ENCODE data around the gene GLT8D1. TPM values are rescaled to one million over a fixed set of nuclear protein-coding genes. Genes with fewer than 3 reads are reported as not detected.

GLT8D1 gene
- total and polyA plus RNA-seq, 7 experiments from 2014 or later: 18.9 to 80.9 (median 45.9) TPM

DNA sequence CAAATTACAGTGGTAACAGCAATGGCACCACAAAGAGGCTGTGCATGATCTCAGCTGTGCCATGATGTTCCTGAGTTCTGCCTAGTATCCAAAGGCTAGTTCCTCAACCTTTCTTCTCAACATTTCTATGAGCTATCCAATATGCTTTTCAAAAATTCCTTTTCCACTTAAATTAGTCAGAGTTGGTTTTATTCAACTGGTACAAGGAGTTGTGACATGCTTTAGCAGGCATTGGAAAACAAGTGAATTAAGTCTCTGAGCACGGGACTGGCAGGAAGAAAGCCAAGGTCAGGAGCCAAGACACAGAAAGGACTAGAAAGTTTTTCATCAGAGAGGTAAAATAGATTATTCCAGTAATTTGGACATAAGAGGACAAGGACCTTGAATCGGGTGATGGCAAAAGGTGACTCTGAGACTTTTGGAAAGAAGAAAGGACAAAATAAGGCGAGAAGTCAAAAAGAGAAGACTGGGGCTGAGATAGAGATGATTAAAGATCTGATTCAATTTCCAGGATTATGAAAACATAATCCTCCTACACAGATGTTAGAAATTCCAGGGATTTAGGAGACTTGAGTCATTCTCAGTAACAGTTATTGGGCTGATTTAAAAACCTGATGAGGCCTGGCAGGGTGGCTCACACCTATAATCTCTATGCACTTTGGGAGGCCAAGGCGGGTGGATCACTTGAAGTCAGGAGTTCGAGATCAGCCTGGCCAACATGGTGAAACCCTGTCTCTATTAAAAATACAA is 56.0 kb downstream of the GLT8D1 start:
- Histone ChIP-seq H3K36me3 (ENCODE audit: control insufficient read depth in 2 of 3, insufficient read depth in 3 of 3, low read length in 3 of 3) (peaks cover 33 to 62% (median 34%) of the 10 kb centered on the region in 3 experiments), H3K4me1 (ENCODE audit: control insufficient read depth in 2 of 2, insufficient read depth in 2 of 2, low read length in 2 of 2) (peaks cover 0 to 3% of the 10 kb centered on the region in 2 donors), H3K9me3 (ENCODE audit: control insufficient read depth in 2 of 3, low read length in 3 of 3) (no peaks in the 10 kb centered on the region), H3K27me3 (ENCODE audit: control insufficient read depth in 2 of 2, insufficient read depth in 2 of 2, low read length in 2 of 2) (no peaks in the 10 kb centered on the region), H3K27ac (ENCODE audit: low read depth, low read length) (no peak overlapping the region), H3K4me3 (ENCODE audit: low read length) (no peak overlapping the region)
- Mint-ChIP-seq H3K9me3 (no peaks in the 10 kb centered on the region), H3K27ac (no peak overlapping the region), H3K36me3 (peaks cover 14 to 66% (median 45%) of the 10 kb centered on the region in 5 donors), H3K4me3 (no peak overlapping the region), H3K4me1 (peaks cover 0 to 12% (median 2%) of the 10 kb centered on the region in 7 donors), H3K27me3 (no peaks in the 10 kb centered on the region)
- ChIA-PET CTCF (no interaction called here), POLR2A (interaction anchor here (0.6 kb wide), 1 partner anchor 60 kb away, joined by 5 read pairs; no protein-coding TSS in a partner anchor)
- DNase-seq (no peak), ATAC-seq (no peak)
- intact Hi-C loops (cut with micrococcal nuclease): no loop called here

DNA sequence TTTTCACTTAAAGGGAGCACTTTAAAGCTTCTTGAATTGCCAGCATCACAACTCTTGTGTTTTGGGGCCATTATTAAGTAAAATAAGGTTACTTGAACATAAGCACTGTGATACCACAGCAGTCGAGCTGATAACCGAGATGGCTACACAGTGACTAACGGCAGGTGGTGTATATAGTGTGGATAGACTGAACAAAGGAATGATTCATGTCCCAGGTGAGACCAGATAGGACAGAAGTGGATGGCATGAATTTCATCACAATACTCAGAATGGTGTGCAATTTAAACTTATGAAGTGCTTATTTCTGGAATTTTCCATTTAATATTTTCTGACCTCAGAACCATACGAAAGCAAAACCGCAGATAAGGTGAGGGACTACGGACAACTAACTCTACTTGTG is 60.0 kb downstream of the GLT8D1 start:
- H3K4me3 Mint-ChIP-seq: no peak overlapping the region
- no peak for DNase-seq
- no peaks in the 10 kb centered on the region for H3K27me3 Mint-ChIP-seq
- Histone ChIP-seq H3K27me3 (ENCODE audit: control insufficient read depth in 2 of 2, insufficient read depth in 2 of 2, low read length in 2 of 2) (no peaks in the 10 kb centered on the region), H3K4me1 (ENCODE audit: control insufficient read depth in 2 of 2, insufficient read depth in 2 of 2, low read length in 2 of 2) (peaks cover 0 to under 1% of the 10 kb centered on the region in 2 donors), H3K4me3 (ENCODE audit: low read length) (no peak overlapping the region), H3K9me3 (ENCODE audit: control insufficient read depth in 2 of 3, low read length in 3 of 3) (no peaks in the 10 kb centered on the region), H3K27ac (ENCODE audit: low read depth, low read length) (no peak overlapping the region), H3K36me3 (ENCODE audit: control insufficient read depth in 2 of 3, insufficient read depth in 3 of 3, low read length in 3 of 3) (peaks cover 25 to 57% (median 27%) of the 10 kb centered on the region in 3 experiments)
- intact Hi-C loops (cut with micrococcal nuclease): no loop called here
- H3K9me3 Mint-ChIP-seq: no peaks in the 10 kb centered on the region
- H3K27ac Mint-ChIP-seq: no peak overlapping the region
- H3K36me3 Mint-ChIP-seq: peaks cover 9 to 63% (median 45%) of the 10 kb centered on the region in 5 donors
- CTCF ChIA-PET: no interaction called here
- ATAC-seq: no peak
- POLR2A ChIA-PET: no interaction called here
- H3K4me1 Mint-ChIP-seq: peaks cover 0 to 12% (median 2%) of the 10 kb centered on the region in 7 donors

Other genes starting within 250 kb of the GLT8D1 start
- gene STAB1, start 210.5 kb downstream of the GLT8D1 start, total RNA-seq: 100 to 1,000 TPM in 1 of 5 experiments, 10 to 100 TPM in 3, under 1 TPM in 1; 0.27 to 122 (median 26.1) TPM
- not detected for gene STAB1, start 210.5 kb downstream of the GLT8D1 start, polyA plus RNA-seq
- 10 to 100 TPM in 1 of 5 experiments, 1 to 10 TPM in 4; 2.1 to 23.0 (median 3.9) TPM for gene NT5DC2, start 171.9 kb downstream of the GLT8D1 start, total RNA-seq
- gene NT5DC2, start 171.9 kb downstream of the GLT8D1 start, polyA plus RNA-seq: 1 to 10 TPM in 1 of 2 donors, not detected in 1; 1.3 TPM
- 10 to 100 TPM in 3 of 5 experiments, 1 to 10 TPM in 2; 5.4 to 11.9 (median 10.7) TPM for gene UQCC5, start 169.2 kb downstream of the GLT8D1 start, total RNA-seq
- gene UQCC5, start 169.2 kb downstream of the GLT8D1 start, polyA plus RNA-seq: 10 to 100 TPM; 24.3 to 28.2 TPM
- 10 to 100 TPM; 58.4 to 83.8 (median 74.2) TPM for gene PBRM1, start 19.9 kb downstream of the GLT8D1 start, total RNA-seq
- 100 to 1,000 TPM in 1 of 2 donors, 10 to 100 TPM in 1; 94.0 to 109 TPM for gene PBRM1, start 19.9 kb downstream of the GLT8D1 start, polyA plus RNA-seq
- gene GNL3, start 19.8 kb downstream of the GLT8D1 start, total RNA-seq: 100 to 1,000 TPM in 2 of 5 experiments, 10 to 100 TPM in 3; 87.9 to 116 (median 97.2) TPM
- 10 to 100 TPM; 60.0 to 84.2 TPM for gene GNL3, start 19.8 kb downstream of the GLT8D1 start, polyA plus RNA-seq
- gene SPCS1, start 315 bp upstream of the GLT8D1 start, total RNA-seq: 10 to 100 TPM; 55.0 to 95.3 (median 78.2) TPM
- 100 to 1,000 TPM; 339 to 379 TPM for gene SPCS1, start 315 bp upstream of the GLT8D1 start, polyA plus RNA-seq
- gene NEK4, start 65.1 kb upstream of the GLT8D1 start, total RNA-seq: 10 to 100 TPM; 14.4 to 28.4 (median 21.1) TPM
- 10 to 100 TPM in 1 of 2 donors, 1 to 10 TPM in 1; 9.0 to 13.0 TPM for gene NEK4, start 65.1 kb upstream of the GLT8D1 start, polyA plus RNA-seq
- gene ITIH1, start 71.8 kb upstream of the GLT8D1 start, total RNA-seq: not detected
- not detected for gene ITIH1, start 71.8 kb upstream of the GLT8D1 start, polyA plus RNA-seq
- gene ITIH3, start 89.0 kb upstream of the GLT8D1 start, total RNA-seq: not detected
- not detected for gene ITIH3, start 89.0 kb upstream of the GLT8D1 start, polyA plus RNA-seq
- gene ITIH4, start 124.9 kb upstream of the GLT8D1 start, total RNA-seq: 10 to 100 TPM; 13.3 to 37.6 (median 34.1) TPM
- 1 to 10 TPM in 1 of 2 donors, under 1 TPM in 1; 0.08 to 1.1 TPM for gene ITIH4, start 124.9 kb upstream of the GLT8D1 start, polyA plus RNA-seq
- 10 to 100 TPM in 1 of 5 experiments, 1 to 10 TPM in 3, under 1 TPM in 1; 0.76 to 10.0 (median 2.6) TPM for gene MUSTN1, start 129.2 kb upstream of the GLT8D1 start, total RNA-seq
- not detected for gene MUSTN1, start 129.2 kb upstream of the GLT8D1 start, polyA plus RNA-seq
- gene STIMATE, start 191.8 kb upstream of the GLT8D1 start, total RNA-seq: 10 to 100 TPM; 21.1 to 44.9 (median 34.5) TPM
- 1 to 10 TPM; 3.0 to 4.7 TPM for gene STIMATE, start 191.8 kb upstream of the GLT8D1 start, polyA plus RNA-seq